Activated CD4-positive, CD25-positive, alpha-beta regulatory T cell treated with anti-CD3 and anti-CD28 coated beads, Interleukin-2, amount 50 U/mL, for 16 hours (primary cell): ENCODE measurements around the gene LRRC41.
A peak's percentile ranks its signal among the peaks of the same experiment; 100 is the strongest.
"Not testable (repeated sequence)": the region's sequence is repeated elsewhere in the genome, so short reads cannot be mapped to it uniquely, and the experiment has no call there.

Source experiments
- DNase-seq: peaks from one replicate; pipeline ENCODE4 v3.0.0-alpha.2; 2020; ENCODE audit warnings: low read depth, low spot score

Gene LRRC41

DNA sequence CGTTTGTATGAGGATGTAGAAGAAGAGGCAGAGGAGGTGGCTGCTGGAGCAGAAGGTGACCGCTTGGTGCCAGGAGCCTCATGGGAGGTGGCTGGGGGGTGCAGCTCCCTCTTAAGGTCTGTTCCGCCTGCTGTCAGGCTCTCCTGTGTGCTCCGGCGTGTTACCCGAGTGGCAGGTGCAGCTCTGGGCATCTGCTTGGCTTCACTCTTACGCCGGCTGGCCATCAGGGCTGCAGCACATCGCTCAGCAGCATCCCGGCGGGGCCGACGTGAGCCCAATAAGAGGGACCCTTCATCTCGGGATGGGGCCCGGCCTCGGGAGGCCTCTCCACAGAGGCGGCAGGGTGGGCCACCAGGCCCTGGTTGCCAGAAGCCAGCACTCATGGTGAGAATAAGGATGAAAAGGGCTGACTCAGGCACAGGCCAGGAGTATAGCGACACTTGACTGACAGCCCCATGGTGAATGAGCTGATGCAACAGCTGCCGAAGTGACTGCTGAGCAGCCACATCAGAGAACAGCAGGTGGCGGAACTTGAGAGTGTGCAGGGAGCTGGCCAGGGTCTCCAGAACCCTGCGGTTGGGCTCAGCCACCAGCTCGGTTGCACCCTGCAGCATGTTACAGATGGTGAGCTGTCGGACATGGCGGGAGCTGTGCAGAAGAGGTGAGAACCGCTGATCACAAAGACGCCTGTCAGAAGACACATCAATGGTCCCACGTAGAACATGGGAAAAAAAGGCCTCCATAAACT, 17.5 kb downstream of the LRRC41 start:
- DNase-seq: no peak

DNA sequence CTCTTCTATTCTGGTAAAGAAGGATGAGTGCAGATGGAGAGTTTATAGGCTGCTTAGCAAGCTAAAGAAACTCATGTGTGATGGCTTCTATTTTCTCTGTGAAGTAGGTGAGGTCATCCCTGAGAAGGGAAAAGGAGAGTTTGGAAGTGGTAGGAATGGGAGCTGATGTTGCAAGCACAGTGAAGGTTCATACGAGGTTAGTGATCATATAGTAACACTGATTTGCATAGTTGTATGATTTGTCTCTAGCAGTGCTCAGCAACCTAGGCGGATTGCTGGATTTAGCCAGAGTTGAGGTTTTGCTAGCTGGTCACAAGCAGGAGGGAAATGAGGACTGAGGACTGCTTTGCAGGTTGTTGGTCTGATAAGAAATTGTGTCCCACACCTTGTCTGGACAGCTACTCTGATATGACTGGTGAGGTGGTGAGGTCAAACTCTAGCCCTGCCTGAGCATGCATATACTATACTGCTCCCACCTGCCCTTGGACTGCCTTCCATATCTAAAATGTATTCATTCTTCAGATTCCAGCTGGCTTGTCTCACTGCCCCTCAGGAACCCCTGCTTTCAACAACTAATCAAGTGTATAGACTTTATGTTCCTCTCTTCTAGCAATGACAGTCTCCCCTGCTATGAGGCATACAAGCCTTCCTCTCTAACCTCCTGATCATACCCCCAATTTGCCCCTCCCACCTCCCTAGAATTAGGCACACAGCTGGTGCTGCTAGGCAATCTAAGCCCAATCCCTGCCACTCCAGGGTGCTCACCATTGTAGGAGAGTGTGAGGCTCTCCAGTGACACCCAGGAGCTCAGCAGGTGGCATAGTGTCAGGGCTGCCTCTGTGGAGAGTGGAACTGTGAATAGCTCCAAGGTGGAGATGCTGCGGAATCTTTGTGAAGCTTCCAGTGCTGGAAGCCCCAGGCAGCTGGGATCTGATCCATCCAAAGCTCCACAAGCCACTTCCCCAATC, 18.5 kb downstream of the LRRC41 start:
- DNase-seq: no peak

DNA sequence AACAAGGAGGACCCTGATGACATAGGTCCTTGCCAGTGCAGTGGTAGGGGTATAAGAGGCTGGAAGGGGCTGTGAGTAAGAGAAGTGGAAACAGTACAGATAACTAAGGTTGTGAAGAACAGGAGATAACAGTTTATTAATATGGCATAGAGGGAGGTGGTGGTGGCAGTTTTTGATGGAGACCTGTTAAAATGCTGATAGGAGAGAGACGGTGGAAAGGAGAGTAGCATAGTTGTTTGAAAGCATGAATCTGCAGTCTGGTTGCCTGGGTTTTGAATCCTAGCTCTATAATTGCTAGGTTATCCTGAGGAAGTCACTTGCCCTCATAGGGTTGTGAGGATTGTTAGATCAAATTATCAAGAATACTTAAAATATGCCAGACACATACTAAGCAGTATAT, 19.4 kb downstream of the LRRC41 start:
- DNase-seq: no peak

DNA sequence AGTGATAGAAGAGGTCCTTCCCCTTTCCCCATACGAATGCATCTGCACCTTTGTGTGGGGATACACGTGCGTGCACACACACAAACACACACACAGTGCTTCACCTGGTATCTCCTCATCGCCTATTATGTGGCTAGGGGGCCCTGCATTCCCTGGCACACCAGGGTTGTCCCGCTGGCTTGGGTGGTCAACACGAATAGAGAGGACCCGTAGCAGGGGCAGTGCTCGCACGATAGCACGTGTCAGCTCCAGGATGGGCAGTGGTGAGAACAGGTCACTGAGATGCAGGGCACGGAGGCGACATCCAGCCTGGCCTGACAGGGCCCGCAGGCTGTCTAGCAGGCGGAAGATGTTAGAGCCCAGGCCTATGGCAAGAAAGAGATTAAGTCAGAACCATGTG, 22.4 kb downstream of the LRRC41 start:
- no peak for DNase-seq

DNA sequence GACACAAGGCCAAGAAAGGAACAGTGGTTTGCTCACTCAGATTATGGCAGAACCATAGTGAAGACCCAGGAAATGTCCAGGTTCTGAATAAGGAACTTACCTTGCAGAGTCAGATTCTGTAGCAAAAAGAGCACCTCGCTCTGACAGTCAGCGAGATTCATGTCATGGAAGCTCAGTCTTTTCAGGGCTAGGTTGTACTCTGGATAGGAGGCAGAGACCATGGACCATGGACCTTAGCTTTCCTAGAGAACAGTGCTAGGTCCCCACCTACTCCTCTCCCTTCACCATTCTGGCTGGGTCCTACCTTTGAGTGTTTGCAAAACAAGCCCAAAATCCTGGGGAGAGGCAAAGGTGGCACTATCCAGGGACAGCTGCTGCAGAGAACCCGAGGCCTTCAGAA, 23.3 kb downstream of the LRRC41 start:
- DNase-seq: no peak

DNA sequence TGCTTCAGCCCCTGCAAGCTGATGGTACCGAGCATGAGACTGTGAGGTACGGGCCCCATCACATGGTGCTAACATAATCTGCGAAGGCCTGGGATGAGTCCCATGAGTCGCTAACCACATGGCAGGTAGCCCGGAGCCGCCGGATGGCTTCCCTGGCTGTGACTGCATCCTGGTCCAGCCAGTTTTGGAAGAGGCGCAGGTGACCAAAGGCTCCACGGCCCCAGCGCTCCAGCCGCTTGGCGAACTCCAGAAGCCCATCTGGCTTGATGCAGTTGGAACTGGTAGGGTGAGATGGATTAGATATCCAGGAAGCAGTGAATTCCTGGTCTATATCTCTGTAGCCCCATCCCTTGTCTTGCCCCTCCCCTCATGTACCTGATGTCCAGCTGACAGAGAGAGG, 24.6 kb downstream of the LRRC41 start:
- no peak for DNase-seq

DNA sequence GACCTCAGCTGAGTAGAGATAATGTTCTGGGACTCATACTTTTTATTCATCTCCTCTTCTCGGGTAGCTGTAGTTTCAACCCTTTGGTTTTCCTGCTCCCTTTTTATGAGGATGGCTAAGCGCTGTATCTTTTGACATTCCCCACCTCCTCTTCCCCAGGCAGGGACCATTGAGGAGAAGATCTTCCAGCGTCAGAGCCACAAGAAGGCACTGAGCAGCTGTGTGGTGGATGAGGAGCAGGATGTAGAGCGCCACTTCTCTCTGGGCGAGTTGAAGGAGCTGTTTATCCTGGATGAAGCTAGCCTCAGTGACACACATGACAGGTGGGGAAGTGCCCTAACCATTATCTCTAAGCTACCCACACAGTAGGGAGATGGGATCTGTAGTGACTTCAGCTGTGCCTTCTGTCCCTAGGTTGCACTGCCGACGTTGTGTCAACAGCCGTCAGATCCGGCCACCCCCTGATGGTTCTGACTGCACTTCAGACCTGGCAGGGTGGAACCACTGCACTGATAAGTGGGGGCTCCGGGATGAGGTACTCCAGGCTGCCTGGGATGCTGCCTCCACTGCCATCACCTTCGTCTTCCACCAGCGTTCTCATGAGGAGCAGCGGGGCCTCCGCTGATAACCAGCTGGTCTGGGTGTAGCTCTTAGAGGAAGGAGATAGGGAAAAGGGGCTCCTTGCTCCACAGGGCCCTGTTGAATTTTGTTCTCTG, 25.6 kb downstream of the LRRC41 start:
- DNase-seq: no peak

DNA sequence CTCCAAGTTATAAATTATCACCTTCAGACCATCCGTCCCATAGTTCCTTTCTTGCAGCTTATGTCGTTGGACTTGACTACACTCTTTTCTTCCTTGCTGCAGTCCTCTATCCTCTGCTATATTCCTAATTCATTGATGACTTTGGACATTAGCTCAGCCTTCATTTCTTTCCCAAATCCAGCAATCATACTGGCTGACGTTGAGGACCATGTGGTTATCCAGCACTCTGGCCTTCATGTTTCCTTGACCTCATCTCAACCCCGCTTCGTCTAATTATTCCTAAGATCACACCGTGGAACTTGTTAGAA, 28.4 kb downstream of the LRRC41 start:
- DNase-seq: no peak

DNA sequence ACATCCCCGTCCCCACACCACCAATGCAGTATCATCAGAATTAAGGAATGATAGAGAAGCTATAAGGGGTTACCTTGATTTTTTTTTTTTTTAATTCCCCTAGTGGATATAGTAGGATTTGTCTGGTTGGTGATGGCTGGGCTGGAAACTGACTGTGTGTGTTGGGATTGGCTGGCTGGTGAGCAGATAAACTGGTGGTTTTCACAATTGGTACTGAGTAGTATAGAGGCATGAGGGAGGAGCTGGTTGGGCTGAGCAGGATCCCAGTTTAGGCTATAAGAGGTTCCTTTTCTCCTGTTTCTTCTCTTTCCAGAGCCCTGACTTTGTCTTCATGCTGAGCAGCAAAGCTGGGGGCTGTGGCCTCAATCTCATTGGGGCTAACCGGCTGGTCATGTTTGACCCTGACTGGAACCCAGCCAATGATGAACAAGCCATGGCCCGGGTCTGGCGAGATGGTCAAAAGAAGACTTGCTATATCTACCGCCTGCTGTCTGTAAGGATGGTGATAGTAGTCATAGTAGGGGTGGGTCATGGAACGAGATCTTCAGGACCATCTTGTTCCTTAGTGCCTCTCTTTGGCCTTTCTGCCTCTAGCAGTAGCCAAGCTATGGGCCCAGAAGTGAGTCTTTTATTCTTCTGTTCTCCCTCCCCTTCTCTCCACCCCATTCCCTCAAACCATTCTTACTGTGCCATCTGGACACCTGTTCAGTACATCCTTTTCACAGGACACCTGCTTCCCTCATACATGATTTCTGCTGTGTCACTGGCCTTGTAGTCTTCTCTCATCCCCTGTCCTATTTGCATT, 29.0 kb downstream of the LRRC41 start:
- DNase-seq: no peak

DNA sequence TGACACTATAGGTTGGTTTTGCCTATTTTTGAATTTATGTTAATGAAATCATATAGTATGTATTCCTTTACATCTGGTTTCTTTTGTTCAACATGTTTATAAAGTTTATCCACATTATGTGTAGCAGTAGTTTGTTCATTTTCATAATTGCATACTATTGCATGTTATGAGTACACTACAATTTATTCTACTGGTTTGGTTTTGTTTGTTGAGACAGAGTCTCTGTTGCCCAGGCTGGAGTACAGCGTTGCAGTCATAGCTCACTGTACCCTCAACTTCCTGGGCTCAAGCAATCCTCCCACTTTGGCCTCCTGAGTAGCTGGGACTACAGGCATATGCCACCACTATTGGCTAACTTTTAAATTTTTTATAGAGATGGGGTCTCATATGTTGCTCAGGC, 34.8 kb downstream of the LRRC41 start:
- no peak for DNase-seq

DNA sequence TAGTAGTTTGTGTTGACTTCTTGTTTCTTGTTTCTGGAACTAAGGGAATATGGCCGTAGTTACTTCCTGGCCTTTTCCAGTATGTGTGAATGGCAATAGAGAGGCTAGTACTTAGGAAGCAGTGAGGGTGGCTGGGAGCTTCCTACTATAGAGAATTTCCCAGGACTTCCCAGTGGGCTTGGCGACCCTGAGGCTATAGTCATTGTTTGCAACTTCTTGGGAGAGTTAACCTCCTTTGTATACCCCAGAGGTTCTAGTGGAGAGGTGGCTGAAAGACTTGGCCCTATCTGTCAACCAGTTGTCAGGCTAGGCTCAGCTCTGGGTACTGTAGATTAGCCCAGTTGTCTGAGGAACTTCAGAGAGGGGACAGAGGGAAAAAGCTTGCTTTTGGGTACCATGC, 40.3 kb downstream of the LRRC41 start:
- DNase-seq: no peak

DNA sequence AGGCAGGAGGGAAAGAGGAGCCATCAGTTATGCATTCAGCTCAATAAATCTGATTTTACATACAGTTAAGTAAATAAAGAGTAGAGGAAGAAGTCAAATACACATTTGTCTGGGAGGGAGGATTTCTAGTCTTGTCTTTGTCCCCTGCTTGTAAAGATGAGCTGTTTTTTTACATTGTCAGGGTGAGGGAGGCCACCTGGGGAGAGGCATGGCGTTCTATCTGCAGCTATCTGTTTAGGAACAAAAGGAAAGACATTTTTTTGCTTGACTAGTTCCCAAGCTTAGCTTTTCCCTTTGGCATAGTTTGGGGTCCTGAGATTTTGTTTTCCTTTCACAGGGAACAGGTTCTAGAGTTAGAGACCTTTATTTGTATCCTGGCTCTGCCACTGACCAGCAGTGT, 40.9 kb downstream of the LRRC41 start:
- no peak for DNase-seq

DNA sequence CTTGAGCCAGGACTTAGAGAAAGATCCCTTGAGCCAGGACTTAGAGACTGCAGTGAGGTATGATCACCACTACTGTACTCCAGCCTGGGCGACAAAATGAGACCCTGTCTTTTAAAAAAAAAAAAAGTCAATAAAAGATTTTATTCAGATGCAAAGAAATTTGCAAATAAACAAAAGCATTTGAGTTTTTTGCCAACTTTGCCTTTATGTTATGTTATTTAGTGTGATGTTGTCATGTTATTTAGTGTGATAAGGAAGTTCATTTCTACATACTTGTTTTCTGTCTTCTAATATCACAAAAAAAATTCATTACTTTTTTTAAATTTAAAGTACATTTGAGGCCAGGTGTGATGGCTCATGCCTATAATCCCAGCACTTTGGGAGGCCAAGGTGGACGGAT, 46.9 kb downstream of the LRRC41 start:
- no peak for DNase-seq

DNA sequence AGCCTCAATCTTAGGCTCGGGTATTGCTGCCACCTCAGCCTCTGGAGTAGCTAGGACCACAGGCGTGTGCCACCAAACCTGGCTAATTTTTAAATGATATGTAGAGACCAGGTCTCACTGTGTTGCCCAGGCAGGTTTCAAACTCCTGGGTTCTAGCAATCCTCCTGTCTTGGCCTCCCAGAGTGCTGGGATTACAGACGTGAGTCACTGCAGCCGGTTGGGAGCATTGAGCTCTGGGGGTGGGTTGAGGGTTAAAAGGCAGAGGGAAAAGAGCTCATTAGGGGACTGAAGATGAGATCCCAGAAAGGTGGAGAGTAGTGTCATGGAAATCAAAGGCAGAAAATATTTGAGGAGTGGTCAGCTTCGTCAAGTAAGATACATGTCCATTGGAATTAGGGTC, 48.7 kb downstream of the LRRC41 start:
- DNase-seq: no peak

DNA sequence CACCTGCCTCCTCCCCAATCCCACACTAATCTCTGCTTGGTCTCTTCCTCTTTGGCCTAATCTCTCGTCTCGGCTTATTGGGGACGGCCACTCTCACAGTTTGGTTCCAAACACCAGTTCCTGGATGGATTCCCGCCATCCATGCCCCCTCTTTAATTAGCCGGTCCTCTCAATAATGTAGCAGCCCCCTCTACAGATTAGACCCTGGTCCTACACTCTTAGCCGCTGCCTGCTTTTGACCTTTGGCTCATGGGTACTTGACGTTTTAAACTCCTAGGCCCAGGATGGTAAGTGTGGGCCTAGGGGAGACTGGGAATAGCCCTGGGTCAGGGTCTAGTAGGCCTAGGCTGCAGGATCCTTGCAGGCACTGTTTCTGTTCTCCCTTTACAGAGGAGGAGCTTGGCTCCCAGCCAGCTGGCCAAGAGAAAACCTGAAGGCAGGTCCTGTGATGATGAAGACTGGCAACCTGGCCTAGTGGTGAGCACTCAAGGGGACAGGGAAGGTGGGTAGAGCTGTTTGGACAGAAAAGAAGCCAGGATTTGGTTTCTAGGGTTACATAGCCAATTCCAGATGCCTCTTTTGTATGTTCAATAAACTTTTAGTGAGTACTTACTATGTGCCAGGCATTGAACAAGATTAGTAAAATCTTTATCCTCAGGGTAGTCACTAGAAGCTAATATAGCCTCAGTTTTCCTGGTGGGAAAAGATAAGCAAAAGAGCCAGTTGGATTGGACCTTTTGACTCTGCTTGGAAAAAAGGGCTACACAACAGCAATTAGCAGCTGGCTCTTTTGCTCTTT, 55.1 kb downstream of the LRRC41 start:
- no peak for DNase-seq

DNA sequence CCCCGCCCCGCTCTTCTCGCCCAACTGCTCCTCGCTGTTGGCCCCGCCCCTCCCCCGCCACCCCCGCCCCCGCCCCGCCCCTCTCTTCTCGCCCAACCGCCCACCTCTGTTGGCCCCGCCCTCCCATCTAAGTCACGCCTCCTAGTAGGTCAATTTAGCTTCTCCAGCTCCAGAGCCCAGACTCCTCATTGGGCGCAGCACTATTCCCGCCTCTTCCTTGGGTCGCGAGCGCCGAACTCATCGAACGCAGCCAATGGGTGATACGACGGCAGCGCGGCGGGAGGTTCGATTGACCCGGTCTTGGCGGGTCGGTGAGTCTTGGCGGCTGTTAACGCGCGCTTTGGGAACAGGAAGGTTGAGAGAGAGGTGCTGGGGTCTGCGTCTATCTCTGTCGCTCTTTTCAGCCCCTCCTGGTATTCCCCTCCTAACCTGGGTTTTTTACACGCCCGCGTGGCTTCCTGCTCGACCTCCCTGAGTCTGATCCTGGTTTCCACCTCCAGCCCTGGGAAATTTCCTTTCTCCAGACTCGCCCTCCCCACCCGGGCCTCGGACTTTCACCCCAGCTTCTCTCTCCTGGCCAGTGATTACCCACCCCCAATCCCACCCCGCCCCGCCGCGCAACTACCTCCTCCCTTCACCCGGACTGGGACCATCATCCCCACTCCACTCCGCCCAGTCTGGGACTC, 55.8 kb downstream of the LRRC41 start, which contains the start of gene RAD54L:
RAD54L (plus strand) TSS at position 328 of the 686 bp plus-strand sequence. CDS start 643 bp downstream, outside the sequence.
- DNase-seq: peak; percentile 96

DNA sequence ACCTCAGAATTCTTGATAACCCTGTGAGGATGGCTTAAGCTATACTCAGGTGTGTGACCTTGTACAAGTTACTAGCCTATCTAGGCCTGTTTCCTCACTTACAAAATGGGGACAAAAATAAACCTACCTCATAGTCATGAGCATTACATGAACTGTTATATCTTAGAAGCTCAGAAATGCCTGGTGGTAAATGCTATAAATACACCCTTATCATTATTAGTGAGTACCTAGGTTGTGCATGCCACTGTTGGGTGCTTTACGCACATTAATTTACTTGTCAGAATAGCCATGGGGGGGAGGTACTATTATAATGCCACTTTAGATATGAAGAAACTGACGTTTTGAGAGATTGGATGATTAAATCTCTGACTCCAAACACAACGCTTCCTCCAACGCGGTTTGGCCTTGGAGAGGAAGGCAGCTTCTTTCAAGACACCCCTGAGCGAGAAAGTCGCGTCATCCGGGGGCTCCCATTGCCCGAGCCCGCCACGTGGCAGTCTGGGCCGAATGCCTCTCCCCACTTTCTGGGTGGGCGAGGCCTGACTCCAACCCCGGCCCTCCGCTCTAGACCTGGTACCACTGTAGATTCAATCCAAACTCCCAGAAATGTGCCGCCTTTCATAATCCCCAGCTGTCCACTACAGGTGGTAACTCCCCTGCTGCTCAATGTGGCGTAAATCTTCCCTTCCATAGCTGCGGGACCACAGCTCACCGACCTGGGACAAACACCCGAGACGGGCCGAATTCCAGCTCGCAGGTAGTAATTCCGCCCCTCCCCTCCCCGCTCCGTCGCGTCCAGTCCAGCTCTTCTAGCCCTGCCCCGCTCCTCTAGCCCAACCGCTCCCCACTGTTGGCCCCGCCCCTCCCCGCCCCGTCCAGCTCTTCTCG, 56.6 kb downstream of the LRRC41 start:
- peak; percentile 26 for DNase-seq

DNA sequence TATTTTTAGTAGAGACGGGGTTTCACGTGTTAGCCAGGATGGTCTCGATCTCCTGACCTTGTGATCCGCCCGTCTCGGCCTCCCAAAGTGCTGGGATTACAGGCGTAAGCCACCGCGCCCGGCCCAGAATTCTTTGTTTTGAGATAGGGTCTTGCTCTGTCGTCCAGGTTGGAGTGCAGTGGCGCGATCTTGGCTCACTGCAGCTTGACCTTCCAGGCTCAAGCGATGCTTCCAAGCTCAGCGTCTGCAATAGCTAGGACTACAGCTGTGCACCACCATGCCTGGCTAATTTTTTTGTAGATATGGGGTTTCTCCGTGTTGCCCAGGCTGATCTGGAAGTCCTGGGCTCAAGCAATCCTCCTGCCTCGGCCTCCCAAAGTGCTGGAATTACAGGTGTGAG, 57.3 kb downstream of the LRRC41 start:
- not testable (repeated sequence) for DNase-seq
